Measurements from ENCODE around the gene C9orf78. TPM values are rescaled to one million over a fixed set of nuclear protein-coding genes. Genes with fewer than 3 reads are reported as not detected.

Gene C9orf78, protein sequence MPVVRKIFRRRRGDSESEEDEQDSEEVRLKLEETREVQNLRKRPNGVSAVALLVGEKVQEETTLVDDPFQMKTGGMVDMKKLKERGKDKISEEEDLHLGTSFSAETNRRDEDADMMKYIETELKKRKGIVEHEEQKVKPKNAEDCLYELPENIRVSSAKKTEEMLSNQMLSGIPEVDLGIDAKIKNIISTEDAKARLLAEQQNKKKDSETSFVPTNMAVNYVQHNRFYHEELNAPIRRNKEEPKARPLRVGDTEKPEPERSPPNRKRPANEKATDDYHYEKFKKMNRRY
- 25.4 and 48.2 TPM in 2 replicates for total RNA-seq

GRCh38 chr9:129835128-129835859, at the start of gene C9orf78, which contains the start of gene USP20:
TSS of gene C9orf78 (minus strand) at chr9:129835275. CDS start at chr9:129835221, 54 bp downstream.
TSS of gene USP20 (plus strand) at chr9:129835458. CDS start at chr9:129852556, 17,098 bp downstream.

GRCh38 chr9:129823935-129824601, 11.0 kb downstream of the C9orf78 start, which contains the start of gene TOR1A:
TSS of gene TOR1A (minus strand) at chr9:129824136. CDS start at chr9:129824085, 51 bp downstream.

DNA sequence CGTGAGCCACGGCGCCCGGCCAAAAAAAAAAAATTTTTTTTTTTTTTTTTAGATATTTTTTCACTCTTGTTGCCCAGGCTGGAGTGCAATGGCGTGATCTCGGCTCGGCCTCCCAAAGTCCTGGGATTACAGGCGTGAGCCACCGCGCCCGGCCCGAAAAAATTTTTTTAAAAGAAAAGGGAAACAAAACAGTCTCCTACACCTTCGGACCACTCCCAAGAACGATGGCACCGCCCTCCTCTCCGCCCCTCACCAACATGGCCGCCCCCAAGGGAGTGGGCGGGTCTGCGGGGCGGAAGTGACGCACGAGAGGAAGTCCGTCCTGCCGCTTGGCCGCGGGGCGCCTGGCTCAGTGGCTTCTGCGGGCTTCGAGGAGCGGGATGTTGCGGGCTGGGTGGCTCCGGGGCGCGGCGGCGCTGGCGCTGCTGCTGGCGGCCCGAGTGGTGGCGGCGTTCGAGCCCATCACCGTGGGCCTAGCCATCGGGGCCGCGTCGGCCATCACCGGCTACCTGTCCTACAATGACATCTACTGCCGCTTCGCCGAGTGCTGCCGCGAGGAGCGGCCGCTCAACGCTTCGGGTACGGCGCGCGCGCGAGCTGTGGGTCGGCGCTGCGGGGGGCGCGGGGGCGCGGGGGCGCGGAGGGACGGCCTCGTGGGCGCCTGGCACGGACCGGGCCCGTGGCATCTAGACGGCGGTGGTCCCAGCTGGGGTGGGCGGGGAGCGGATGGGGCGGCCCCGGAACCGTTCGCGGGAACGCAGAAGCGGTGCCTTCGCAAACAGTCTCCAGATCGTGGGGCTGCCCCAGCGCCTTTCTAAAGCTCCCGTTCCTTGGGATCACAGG, 32.0 kb downstream of the C9orf78 start, which contains the start of gene TOR1B:
Gene TOR1B (plus strand): TSS at position 352 of the 843 bp plus-strand sequence. CDS start 29 bp downstream, at position 381.

Other genes with a start within 250 kb of the C9orf78 start
- gene C9orf50, start 214.2 kb downstream of the C9orf78 start, total RNA-seq: not detected in 2 replicates
- 38.3 and 73.1 TPM in 2 replicates for gene NTMT1, start 209.1 kb downstream of the C9orf78 start, total RNA-seq
- gene ASB6, start 193.1 kb downstream of the C9orf78 start, total RNA-seq: 25.4 and 28.5 TPM in 2 replicates
- gene PRRX2, start 169.6 kb downstream of the C9orf78 start, total RNA-seq: not detected in 2 replicates
- 0.70 and 6.2 TPM in 2 replicates for gene PTGES, start 82.2 kb downstream of the C9orf78 start, total RNA-seq
- gene TOR1B, start 32.1 kb downstream of the C9orf78 start, total RNA-seq: 26.2 and 29.1 TPM in 2 replicates
- 45.7 and 54.8 TPM in 2 replicates for gene TOR1A, start 11.1 kb downstream of the C9orf78 start, total RNA-seq
- gene USP20, start 183 bp upstream of the C9orf78 start, total RNA-seq: 9.2 and 9.8 TPM in 2 replicates
- gene FNBP1, start 207.9 kb upstream of the C9orf78 start, total RNA-seq: 7.1 and 13.3 TPM in 2 replicates
- 15.7 and 20.2 TPM in 2 replicates for gene GPR107, start 218.6 kb upstream of the C9orf78 start, total RNA-seq

Data from hair follicular keratinocyte (primary cell).